IPS-18a (cell line): ENCODE data around the gene IL1F10.
"Not testable (repeated sequence)": the region's sequence is repeated elsewhere in the genome, so short reads cannot be mapped to it uniquely, and the experiment has no call there.

Source experiments
- H3K27ac ChIP-seq: one replicate; pipeline ENCODE4 v1.5.1; 2013; ENCODE audit warnings: low read length
- H3K27me3 ChIP-seq: one replicate; pipeline ENCODE4 v1.6.1; 2013; ENCODE audit warnings: mild to moderate bottlenecking, low read length; ENCODE audit not compliant: control insufficient read depth, insufficient read depth
- H3K36me3 ChIP-seq: one replicate; pipeline ENCODE4 v1.6.1; 2013; ENCODE audit warnings: low read depth, low read length; ENCODE audit not compliant: control insufficient read depth
- H3K4me1 ChIP-seq: one replicate; pipeline ENCODE4 v1.6.1; 2013; ENCODE audit warnings: low read depth, low read length; ENCODE audit not compliant: control insufficient read depth
- H3K4me3 ChIP-seq: one replicate; pipeline ENCODE4 v1.5.1; 2013; ENCODE audit warnings: low read length
- H3K9ac ChIP-seq: one replicate; pipeline ENCODE4 v1.6.1; 2013; ENCODE audit warnings: mild to moderate bottlenecking, low read length, moderate library complexity
- H3K9me3 ChIP-seq: one replicate; pipeline ENCODE4 v1.6.1; 2013; ENCODE audit warnings: low read depth, low read length; ENCODE audit not compliant: control insufficient read depth

Gene IL1F10

GRCh38 chr2:113085542-113085941 lies 17.8 kb downstream of the IL1F10 start:
- Histone ChIP-seq H3K36me3 (no peaks in the 10 kb centered on the region), H3K9me3 (no peaks in the 10 kb centered on the region), H3K9ac (no peak overlapping the region), H3K4me1 (no peaks in the 10 kb centered on the region), H3K27ac (no peak overlapping the region), H3K27me3 (no peaks in the 10 kb centered on the region), H3K4me3 (no peak overlapping the region)

- Histone ChIP-seq H3K4me1 (no peaks in the 10 kb centered on the region), H3K9me3 (no peaks in the 10 kb centered on the region), H3K9ac (no peak overlapping the region), H3K36me3 (no peaks in the 10 kb centered on the region), H3K27me3 (no peaks in the 10 kb centered on the region), H3K27ac (no peak overlapping the region), H3K4me3 (no peak overlapping the region)
Observed at GRCh38 chr2:113088213-113088992, 20.6 kb downstream of the IL1F10 start.

- Histone ChIP-seq H3K9me3 (no peaks in the 10 kb centered on the region), H3K4me1 (no peaks in the 10 kb centered on the region), H3K9ac (no peak overlapping the region), H3K27me3 (no peaks in the 10 kb centered on the region), H3K4me3 (no peak overlapping the region), H3K36me3 (no peaks in the 10 kb centered on the region), H3K27ac (no peak overlapping the region)
Observed at GRCh38 chr2:113089916-113090315, 22.1 kb downstream of the IL1F10 start.

- Histone ChIP-seq H3K9me3 (no peaks in the 10 kb centered on the region), H3K27ac (no peak overlapping the region), H3K27me3 (no peaks in the 10 kb centered on the region), H3K4me3 (no peak overlapping the region), H3K36me3 (no peaks in the 10 kb centered on the region), H3K9ac (no peak overlapping the region), H3K4me1 (no peaks in the 10 kb centered on the region)
Observed at GRCh38 chr2:113091231-113091896, 23.6 kb downstream of the IL1F10 start.

DNA sequence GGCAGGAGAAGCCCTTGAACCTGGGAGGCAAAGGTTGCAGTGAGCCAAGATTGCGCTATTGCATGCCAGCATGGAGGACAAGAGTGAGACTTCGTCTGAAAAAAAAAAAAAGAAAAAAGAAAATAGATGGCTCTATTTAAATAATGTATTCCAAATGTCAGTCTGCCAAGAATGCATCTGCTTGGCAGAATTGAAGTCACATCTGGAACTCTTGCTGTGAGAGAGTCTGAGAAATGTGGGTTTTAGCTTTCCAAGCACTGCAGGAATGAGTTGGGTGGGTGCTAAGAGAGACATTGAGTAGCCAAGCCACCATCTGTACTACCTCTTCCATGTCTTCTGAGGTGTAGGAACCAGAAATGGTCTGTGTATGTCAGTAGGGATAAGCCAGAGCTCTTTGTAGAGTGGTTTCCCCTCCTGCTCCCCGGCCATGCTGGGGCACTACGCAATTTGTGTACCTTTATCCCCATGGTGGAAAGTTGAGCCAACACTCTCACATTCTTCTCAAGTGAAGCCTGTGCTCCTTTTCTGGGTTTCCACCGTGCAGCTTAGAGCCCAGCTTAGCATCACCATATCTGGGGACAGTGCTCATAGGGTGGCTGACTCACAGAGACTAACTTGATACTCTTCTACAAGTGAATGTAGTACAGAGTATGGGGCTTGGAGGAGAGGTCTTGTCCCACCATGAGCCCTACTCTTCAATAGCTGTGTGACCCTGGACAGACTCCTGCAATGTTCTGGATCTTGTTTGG lies 25.3 kb downstream of the IL1F10 start:
- H3K9me3 ChIP-seq: peaks cover 3% of the 10 kb centered on the region
- H3K9ac ChIP-seq: no peak overlapping the region
- H3K27ac ChIP-seq: no peak overlapping the region
- no peaks in the 10 kb centered on the region for H3K36me3 ChIP-seq
- H3K4me1 ChIP-seq: no peaks in the 10 kb centered on the region
- no peaks in the 10 kb centered on the region for H3K27me3 ChIP-seq
- no peak overlapping the region for H3K4me3 ChIP-seq

- no peaks in the 10 kb centered on the region for H3K27me3 ChIP-seq
- H3K4me1 ChIP-seq: no peaks in the 10 kb centered on the region
- no peak overlapping the region for H3K4me3 ChIP-seq
- peaks cover 3% of the 10 kb centered on the region for H3K9me3 ChIP-seq
- no peaks in the 10 kb centered on the region for H3K36me3 ChIP-seq
- no peak overlapping the region for H3K27ac ChIP-seq
- no peak overlapping the region for H3K9ac ChIP-seq
Observed at GRCh38 chr2:113093613-113093977, 25.8 kb downstream of the IL1F10 start.

GRCh38 chr2:113096306-113096705 lies 28.5 kb downstream of the IL1F10 start:
- H3K9me3 ChIP-seq, H3K27me3 ChIP-seq, H3K27ac ChIP-seq, H3K9ac ChIP-seq, H3K36me3 ChIP-seq, H3K4me3 ChIP-seq, H3K4me1 ChIP-seq: not testable (repeated sequence)

GRCh38 chr2:113096842-113097618 lies 29.3 kb downstream of the IL1F10 start:
- not testable (repeated sequence) for H3K27me3 ChIP-seq, H3K4me1 ChIP-seq, H3K36me3 ChIP-seq, H3K9me3 ChIP-seq, H3K4me3 ChIP-seq, H3K27ac ChIP-seq, H3K9ac ChIP-seq

GRCh38 chr2:113098041-113098440 lies 30.3 kb downstream of the IL1F10 start:
- no peak overlapping the region for H3K27ac ChIP-seq
- no peaks in the 10 kb centered on the region for H3K36me3 ChIP-seq
- no peaks in the 10 kb centered on the region for H3K27me3 ChIP-seq
- peaks cover 3% of the 10 kb centered on the region for H3K9me3 ChIP-seq
- no peaks in the 10 kb centered on the region for H3K4me1 ChIP-seq
- H3K4me3 ChIP-seq: no peak overlapping the region
- H3K9ac ChIP-seq: no peak overlapping the region

DNA sequence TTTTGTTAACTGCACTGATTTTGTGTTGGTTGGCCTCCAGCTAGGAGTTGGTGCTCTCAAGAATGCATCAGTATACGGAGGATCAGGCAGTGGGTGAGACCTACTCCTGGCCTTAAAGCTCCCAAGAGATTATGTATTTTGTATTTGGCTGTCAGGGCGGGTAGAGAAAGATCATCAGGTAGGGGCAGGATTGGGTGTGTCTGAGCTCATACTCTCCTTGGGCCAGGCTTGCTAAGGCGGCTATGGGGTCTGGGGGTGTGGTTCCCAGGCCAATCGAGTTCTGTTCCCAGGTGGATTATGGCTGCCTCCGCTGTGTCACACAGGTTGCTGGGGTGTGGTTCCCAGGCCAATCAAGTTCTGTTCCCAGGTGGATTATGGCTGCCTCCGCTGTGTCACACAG lies 30.8 kb downstream of the IL1F10 start:
- peaks cover 3% of the 10 kb centered on the region for H3K9me3 ChIP-seq
- H3K27ac ChIP-seq: no peak overlapping the region
- H3K9ac ChIP-seq: no peak overlapping the region
- no peak overlapping the region for H3K4me3 ChIP-seq
- H3K4me1 ChIP-seq: no peaks in the 10 kb centered on the region
- H3K27me3 ChIP-seq: no peaks in the 10 kb centered on the region
- H3K36me3 ChIP-seq: no peaks in the 10 kb centered on the region

DNA sequence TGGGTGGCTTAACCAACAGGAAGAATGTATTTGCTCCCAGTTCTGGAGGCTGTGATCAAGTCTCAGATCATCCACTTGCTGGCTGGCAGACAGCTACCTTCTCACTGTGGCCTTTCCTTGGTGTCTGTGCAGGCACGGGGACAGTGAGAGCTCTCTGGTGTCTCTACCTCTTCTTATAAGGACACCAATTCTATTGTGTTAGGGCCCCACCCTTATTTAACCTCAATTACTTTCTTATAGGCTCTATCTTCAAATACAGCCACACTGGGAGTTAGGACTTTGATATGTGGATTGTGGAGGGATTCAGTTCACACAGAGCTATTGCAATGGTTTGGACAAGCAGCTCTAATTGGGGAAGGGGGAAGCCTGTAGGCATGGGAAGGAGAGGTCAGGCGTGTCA lies 34.4 kb downstream of the IL1F10 start:
- Histone ChIP-seq H3K36me3 (no peaks in the 10 kb centered on the region), H3K27me3 (no peaks in the 10 kb centered on the region), H3K27ac (no peak overlapping the region), H3K4me3 (no peak overlapping the region), H3K4me1 (no peaks in the 10 kb centered on the region), H3K9me3 (peaks cover 3% of the 10 kb centered on the region), H3K9ac (no peak overlapping the region)
